IMR-90 (cell line): ENCODE measurements around the gene IL1RAPL1. TPM values are rescaled to one million over a fixed set of nuclear protein-coding genes. Genes with fewer than 3 reads are reported as not detected.

ENCODE experiments used
- ATAC-seq: fragments of 200-7000 bp; cut with Tn5 transposase; 2 replicates; pipeline ENCODE4 v1.9.1; 2020; ENCODE audit warnings: low read depth, mild to moderate bottlenecking, moderate library complexity
- BruUV-seq: library from RNA; stranded (reverse); fragments of 400-500 nt; replicated peaks from 2 replicates; lab custom pipeline; 2021; lab: Mats Ljungman, UMichigan
- CTCF ChIA-PET: fragments of 300-600 bp; formaldehyde crosslinking; extraction: SDS; loops from one replicate; lab custom pipeline; 2021; ENCODE audit warnings: antibody characterized with exemption; lab: Yijun Ruan, JAX
- POLR2A ChIA-PET: fragments of 300-600 bp; sonication (Branson Sonifier 250); formaldehyde crosslinking; loops from one replicate; lab custom pipeline; 2022; ENCODE audit warnings: antibody characterized with exemption; ENCODE audit not compliant: unreplicated experiment; lab: Charles Lee
- DNase-seq: peaks from one replicate; pipeline ENCODE4 v3.0.0; 2013
- H2AFZ ChIP-seq: replicated peaks from 2 replicates; pipeline ENCODE3; 2013; ENCODE audit warnings: low read length, mild to moderate bottlenecking; ENCODE audit not compliant: poor library complexity
- H2AK5ac ChIP-seq: 2 replicates; pipeline ENCODE4 v1.6.1; 2013; ENCODE audit warnings: low read depth, low read length, inconsistent platforms
- H2AK9ac ChIP-seq: replicated peaks from 2 replicates; pipeline ENCODE3; 2013; ENCODE audit warnings: mild to moderate bottlenecking, low read depth, low read length, moderate library complexity; ENCODE audit not compliant: poor library complexity
- H2BK120ac ChIP-seq: 2 replicates; pipeline ENCODE4 v1.6.1; 2013; ENCODE audit warnings: low read depth, low read length, inconsistent platforms
- H2BK15ac ChIP-seq: 3 replicates; pipeline ENCODE4 v1.6.1; 2013; ENCODE audit warnings: low read depth, low read length, inconsistent platforms
- H2BK20ac ChIP-seq: 2 replicates; pipeline ENCODE4 v1.6.1; 2013; ENCODE audit warnings: low read depth, mild to moderate bottlenecking, inconsistent platforms, low read length, moderate library complexity
- H2BK5ac ChIP-seq: 2 replicates; pipeline ENCODE4 v1.6.1; 2013; ENCODE audit warnings: mild to moderate bottlenecking, low read depth, low read length, inconsistent platforms; ENCODE audit not compliant: poor library complexity, severe bottlenecking
- H3K14ac ChIP-seq: replicated peaks from 2 replicates; pipeline ENCODE4 v1.6.1; 2013; ENCODE audit warnings: low read depth, low read length, inconsistent platforms
- H3K18ac ChIP-seq: 2 replicates; pipeline ENCODE4 v1.6.1; 2013; ENCODE audit warnings: low read depth, low read length, control low read depth
- H3K23ac ChIP-seq: 2 replicates; pipeline ENCODE4 v1.6.1; 2013; ENCODE audit warnings: low read depth, low read length, inconsistent platforms
- H3K27ac ChIP-seq: 2 replicates; pipeline ENCODE4 v1.5.1; 2013; ENCODE audit warnings: mild to moderate bottlenecking, control low read depth, low read length; ENCODE audit not compliant: insufficient read depth
- H3K27me3 ChIP-seq: 2 replicates; pipeline ENCODE4 v1.6.1; 2013; ENCODE audit warnings: low read length; ENCODE audit not compliant: control insufficient read depth, insufficient read depth
- H3K36me3 ChIP-seq: 2 replicates; pipeline ENCODE4 v1.6.1; 2013; ENCODE audit warnings: low read length, mixed read lengths; ENCODE audit not compliant: control insufficient read depth, insufficient read depth
- H3K4ac ChIP-seq: 2 replicates; pipeline ENCODE4 v1.6.1; 2013; ENCODE audit warnings: low read depth, low read length, inconsistent platforms
- H3K4me1 ChIP-seq: 2 replicates; pipeline ENCODE4 v1.6.1; 2013; ENCODE audit warnings: low read length, mixed read lengths; ENCODE audit not compliant: control insufficient read depth, insufficient read depth
- H3K4me2 ChIP-seq: 2 replicates; pipeline ENCODE4 v1.6.1; 2013; ENCODE audit warnings: low read depth, mild to moderate bottlenecking, control low read depth, low read length, moderate library complexity
- H3K4me3 ChIP-seq: 2 replicates; pipeline ENCODE4 v1.5.1; 2013; ENCODE audit warnings: low read depth, mild to moderate bottlenecking, control low read depth, low read length, moderate library complexity; ENCODE audit not compliant: insufficient read depth
- H3K56ac ChIP-seq: 2 replicates; pipeline ENCODE4 v1.6.1; 2013; ENCODE audit warnings: low read length, inconsistent platforms; ENCODE audit not compliant: insufficient read depth; ENCODE audit errors: extremely low read depth
- H3K79me1 ChIP-seq, 2 experiments: 2 replicates each; pipeline ENCODE4 v1.6.1; 2013; ENCODE audit warnings: low read length in 2 of 2, inconsistent platforms in 1 of 2, low read depth in 1 of 2
- H3K9ac ChIP-seq: 2 replicates; pipeline ENCODE4 v1.6.1; 2013; ENCODE audit warnings: low read depth, low read length, control low read depth
- H3K9me1 ChIP-seq: 2 replicates; pipeline ENCODE4 v1.6.1; 2013; ENCODE audit warnings: low read length, inconsistent platforms; ENCODE audit not compliant: insufficient read depth
- H3K9me3 ChIP-seq: 2 replicates; pipeline ENCODE4 v1.6.1; 2013; ENCODE audit warnings: low read length; ENCODE audit not compliant: control insufficient read depth, insufficient read depth
- H4K20me1 ChIP-seq: 2 replicates; pipeline ENCODE4 v1.6.1; 2013; ENCODE audit warnings: low read length, inconsistent platforms; ENCODE audit not compliant: insufficient read depth
- H4K5ac ChIP-seq: 2 replicates; pipeline ENCODE4 v1.6.1; 2013; ENCODE audit warnings: mild to moderate bottlenecking, low read depth, low read length, control low read depth
- H4K8ac ChIP-seq, 2 experiments: 2 replicates each; pipeline ENCODE4 v1.6.1; 2013; ENCODE audit warnings: low read depth in 2 of 2, low read length in 2 of 2, control low read depth in 1 of 2, inconsistent platforms in 1 of 2
- H4K91ac ChIP-seq: 2 replicates; pipeline ENCODE4 v1.6.1; 2013; ENCODE audit warnings: low read depth, low read length, inconsistent platforms; ENCODE audit not compliant: insufficient read depth
- BHLHE40 ChIP-seq: fragments of 150-350 bp; IDR thresholded peaks from 2 replicates; pipeline ENCODE4 v1.6.1; 2016; ENCODE audit warnings: mild to moderate bottlenecking, low read depth, low read length
- ELK1 ChIP-seq: fragments of 150-350 bp; IDR thresholded peaks from 2 replicates; pipeline ENCODE4 v1.6.1; 2016; ENCODE audit warnings: low read depth, mild to moderate bottlenecking, low read length, moderate library complexity, borderline replicate concordance
- MAFK ChIP-seq: IDR thresholded peaks from 2 replicates; pipeline ENCODE4 v1.6.1; 2012; ENCODE audit warnings: low read depth, low read length, improper control_type of control experiment
- MAZ ChIP-seq: IDR thresholded peaks from 2 replicates; pipeline ENCODE4 v1.6.1; 2012; ENCODE audit warnings: low read depth, mild to moderate bottlenecking, low read length, improper control_type of control experiment, moderate library complexity, borderline replicate concordance
- POLR2A ChIP-seq: IDR thresholded peaks from 2 replicates; pipeline ENCODE4 v1.6.1; 2012; ENCODE audit warnings: mild to moderate bottlenecking, low read depth, low read length
- RCOR1 ChIP-seq: IDR thresholded peaks from 2 replicates; pipeline ENCODE4 v1.6.1; 2012; ENCODE audit warnings: mild to moderate bottlenecking, low read length, improper control_type of control experiment; ENCODE audit not compliant: insufficient replicate concordance
- WGBS, 2 experiments: methylation state at CpG; one replicate each; pipeline versions ENCODE4 v1.1.5 to v1.1.7; 2013; ENCODE audit warnings: missing lambda C conversion rate in 2 of 2; ENCODE audit not compliant: insufficient read length in 1 of 2; ENCODE audit errors: extremely low coverage in 2 of 2; 5-methylcytosine and 5-hydroxymethylcytosine counted together
- dilution Hi-C: fragments of 300-500 bp; cut with HindIII; formaldehyde crosslinking; loops from one replicate; pipeline ENCODE4 v1.14.3; 2018; ENCODE audit warnings: low sequenced_read_pairs; ENCODE audit not compliant: unreplicated experiment
- in situ Hi-C: fragments of 300-500 bp; cut with MboI; formaldehyde crosslinking; loops from 3 replicates; pipeline ENCODE4 v1.14.3; 2019; ENCODE audit warnings: low sequenced_read_pairs, inconsistent platforms, mixed read lengths
- intact Hi-C: fragments of 100-400 bp; cut with micrococcal nuclease; formaldehyde crosslinking; loops from 2 replicates; pipeline ENCODE4 v1.10.0; 2022
- polyA plus RNA-seq, 3 experiments: library from polyadenylated mRNA; depleted of rRNA; stranded (reverse); fragments of >200 nt; gene quantifications; 2 replicates each; pipeline ENCODE4 v1.2.3, GENCODE V29; 2012; ENCODE audit warnings: low replicate concordance in 1 of 3
- total RNA-seq: library from RNA; depleted of rRNA; stranded (reverse); fragments of >200 nt; gene quantifications from 2 replicates; pipeline ENCODE4 v1.2.3, GENCODE V29; 2012

The IL1RAPL1 gene
- total and polyA plus RNA-seq, 2 of the 4 experiments (the other 2 are of a cell fraction), result 1.5 to 9.0 TPM

DNA sequence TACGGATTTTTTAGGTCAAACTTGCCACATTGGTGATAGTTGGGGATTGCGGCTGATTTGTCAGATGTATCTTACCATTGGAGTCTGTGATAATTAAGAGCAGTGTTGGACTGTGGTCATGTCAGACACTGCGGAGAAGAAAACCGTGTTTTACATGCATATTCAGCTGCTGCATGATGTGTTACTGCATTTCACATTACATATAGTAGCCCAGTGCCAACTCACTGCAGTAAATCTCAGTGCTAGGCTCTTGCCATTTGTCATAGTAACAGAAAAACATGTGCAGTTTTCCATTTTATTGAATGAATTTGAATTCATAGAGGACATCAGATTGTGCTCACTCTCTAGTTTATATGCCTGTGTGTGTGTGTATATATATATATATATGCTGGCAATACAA lies 543.7 kb downstream of the IL1RAPL1 start:
- ChIA-PET CTCF (no interaction called here), POLR2A (no interaction called here)
- Histone ChIP-seq H2BK15ac (no peak overlapping the region), H2AFZ (no peak overlapping the region), H3K9me1 (no peaks in the 10 kb centered on the region), H3K27ac (no peak overlapping the region), H2BK5ac (no peak overlapping the region), H3K4me1 (no peaks in the 10 kb centered on the region), H3K4ac (no peak overlapping the region), H2BK20ac (no peak overlapping the region), H3K9ac (no peak overlapping the region), H3K36me3 (no peaks in the 10 kb centered on the region), H4K8ac (no peak overlapping the region), H3K27me3 (no peaks in the 10 kb centered on the region), H2BK120ac (no peak overlapping the region), H3K4me3 (no peak overlapping the region), H3K9me3 (no peaks in the 10 kb centered on the region), H4K91ac (no peak overlapping the region), H3K4me2 (no peak overlapping the region), H3K56ac (no peak overlapping the region), H2AK9ac (no peak overlapping the region), H3K23ac (no peak overlapping the region), H3K18ac (no peak overlapping the region), H3K79me1 (no peaks in the 10 kb centered on the region), H4K5ac (no peak overlapping the region), H4K20me1 (no peaks in the 10 kb centered on the region), H3K14ac (no peak overlapping the region), H2AK5ac (no peak overlapping the region)
- WGBS, 2 experiments, result 50% methylated on average over 2 of the region's 4 CpGs; no CpG with 5 or more reads in 1 of the 2 experiments
- intact Hi-C loops (no loop called here), dilution Hi-C loops (no loop called here), in situ Hi-C loops (no loop called here)
- no peak for DNase-seq
- ATAC-seq, result no peak
- BruUV-seq, result no TSS peak
- TF ChIP-seq BHLHE40, result no peak
- TF ChIP-seq MAZ, result no peak
- no peak for TF ChIP-seq POLR2A
- no peak for TF ChIP-seq ELK1
- TF ChIP-seq MAFK, result no peak
- TF ChIP-seq RCOR1, result no peak
